Stimulated activated CD4-positive, alpha-beta T cell treated with anti-CD3 and anti-CD28 coated beads, Interleukin-1b, Interleukin-23, amount 100 ng/mL, for 1 hour (primary cell): Measurements from ENCODE around the gene PRKCA.

ENCODE experiments used
- DNase-seq, 2 donors: peaks; one replicate each; pipeline ENCODE4 v3.0.0-alpha.2; 2020; ENCODE audit warnings: low read depth in 2 of 2

PRKCA gene

GRCh38 chr17:66769911-66770310, 467.5 kb downstream of the PRKCA start:
- DNase-seq, result no peak

GRCh38 chr17:66772148-66772812, 469.9 kb downstream of the PRKCA start:
- DNase-seq, result no peak

- DNase-seq, result no peak
Observed at GRCh38 chr17:66775271-66775670, 472.9 kb downstream of the PRKCA start.

- DNase-seq, result no peak
Observed at GRCh38 chr17:66775881-66776400, 473.5 kb downstream of the PRKCA start.

DNA sequence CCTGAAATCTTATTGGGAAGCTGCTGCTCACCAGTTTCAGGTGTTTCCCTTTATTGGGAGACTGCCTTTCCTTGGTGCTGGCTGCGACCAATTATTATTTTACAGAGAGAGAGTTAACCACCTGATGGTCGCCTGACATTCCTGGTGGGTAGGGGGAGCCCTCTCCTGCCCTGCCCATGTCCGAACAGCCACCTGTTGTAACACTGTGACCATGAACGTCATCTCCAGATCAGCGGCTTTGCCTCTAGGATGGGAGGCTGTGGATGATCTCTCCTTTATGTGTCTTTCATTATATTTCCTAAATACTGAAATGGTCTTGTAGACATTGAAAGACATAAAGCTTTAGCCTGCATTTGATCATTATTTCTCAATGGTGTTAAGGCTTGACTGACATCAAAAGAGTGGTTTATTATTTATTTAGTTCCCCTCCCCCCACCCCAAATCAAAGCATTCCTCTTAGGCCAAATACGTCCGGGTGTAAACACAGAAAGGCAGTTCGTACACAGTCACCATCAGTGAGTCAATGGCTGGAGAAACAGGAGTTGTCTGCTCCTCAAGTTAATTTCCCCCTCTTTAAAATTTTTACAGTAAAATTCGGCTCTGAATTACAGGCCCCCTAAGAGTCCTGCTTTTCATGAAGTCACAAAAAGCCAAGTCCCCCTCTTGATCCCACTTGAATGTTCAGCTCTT, 474.7 kb downstream of the PRKCA start:
- no peak for DNase-seq

DNA sequence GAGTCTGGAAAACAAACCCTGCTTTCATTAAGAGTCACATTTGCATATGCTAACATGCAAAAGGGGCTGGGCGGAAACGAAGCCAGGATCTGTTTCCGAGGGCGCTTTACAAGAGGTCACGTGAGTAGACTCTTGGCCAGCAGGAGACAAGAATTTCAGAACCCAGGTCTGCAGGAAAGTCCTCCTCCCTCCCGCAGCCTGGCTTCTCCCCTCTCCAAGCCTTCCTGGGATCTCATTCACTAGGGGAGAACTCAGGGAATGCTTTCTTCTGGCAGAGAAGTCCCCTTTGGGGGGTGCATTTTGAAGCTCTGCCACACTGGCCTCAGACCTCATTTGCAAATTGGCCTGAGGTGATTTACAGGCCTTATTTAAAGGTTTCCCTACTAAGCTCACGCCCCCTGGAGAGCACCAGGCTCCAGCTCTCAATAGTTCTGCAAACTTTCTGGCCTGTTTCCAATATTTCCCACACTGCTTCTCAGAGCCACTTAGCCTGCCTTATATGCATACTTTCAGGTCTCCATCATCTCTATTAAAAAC, 475.3 kb downstream of the PRKCA start:
- no peak for DNase-seq

DNA sequence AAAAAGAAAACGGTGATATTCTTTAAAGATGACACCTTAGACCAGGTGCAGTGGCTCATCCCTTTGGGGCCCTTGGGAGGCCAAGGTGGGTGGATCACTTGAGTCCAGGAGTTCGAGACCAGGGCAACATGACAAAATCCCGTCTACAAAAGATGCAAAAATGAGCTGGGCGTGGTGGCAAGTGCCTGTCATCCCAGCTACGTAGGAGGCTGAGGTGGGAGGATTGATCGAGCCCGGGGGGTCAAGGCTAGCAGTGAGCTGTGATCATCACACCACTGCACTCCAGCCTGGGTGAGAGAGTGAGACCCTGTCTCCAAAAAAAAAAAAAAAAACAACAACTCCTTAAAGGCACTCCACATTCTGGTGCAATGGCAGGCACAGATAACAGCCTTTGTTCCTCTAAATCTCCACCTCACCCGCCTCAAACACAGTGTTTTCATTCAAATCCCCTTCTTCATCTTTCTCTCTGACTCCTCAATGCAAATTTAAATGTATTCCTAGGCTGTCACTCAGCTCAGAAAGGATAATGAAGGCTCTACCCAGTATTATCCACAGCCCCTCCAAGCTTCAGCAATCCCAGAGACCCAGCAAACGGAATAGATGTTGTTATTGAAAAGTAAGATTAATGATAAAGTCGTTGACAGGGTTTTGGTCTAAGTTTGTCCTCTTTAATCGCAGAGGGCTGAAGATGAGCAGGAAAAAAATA, 476.3 kb downstream of the PRKCA start:
- DNase-seq, result no peak

DNA sequence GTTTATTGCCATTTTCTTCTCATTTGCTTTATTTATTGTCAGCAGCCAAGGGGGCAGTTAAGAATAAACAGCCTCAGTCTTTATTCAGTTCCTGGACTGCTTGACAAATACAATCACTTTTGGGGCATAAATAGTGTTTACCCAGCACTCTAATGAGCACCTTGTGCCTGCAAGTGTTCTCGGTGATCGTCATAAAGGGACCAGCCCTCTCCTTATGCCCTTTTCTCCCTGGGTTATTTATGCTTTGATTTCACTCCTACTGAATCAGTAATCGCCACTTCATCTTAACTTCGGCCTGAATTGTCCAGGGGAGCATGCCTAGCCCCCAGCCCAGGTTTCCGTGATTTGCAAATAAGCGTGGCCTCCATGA, 476.8 kb downstream of the PRKCA start:
- no peak for DNase-seq

DNA sequence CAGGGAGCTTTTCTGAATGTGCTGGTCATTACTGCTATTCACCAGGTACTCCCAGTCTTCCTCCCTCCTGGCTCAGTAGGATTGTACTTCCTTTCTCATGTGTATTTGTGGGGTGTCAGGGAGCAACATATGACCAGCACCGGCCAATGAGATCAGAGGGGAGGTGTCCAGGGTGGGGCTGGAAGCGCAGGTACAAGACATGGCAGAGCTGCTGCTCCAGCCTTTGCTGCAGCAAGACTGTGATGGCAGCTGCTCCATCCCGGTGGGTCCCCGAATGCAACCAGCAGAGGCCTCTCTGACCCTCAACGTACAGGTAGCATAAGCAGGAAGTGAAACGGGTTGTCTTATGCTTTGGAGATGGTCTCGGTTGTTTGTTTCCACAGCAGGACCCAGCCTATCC, 478.7 kb downstream of the PRKCA start:
- DNase-seq, result no peak

GRCh38 chr17:66782851-66783250, 480.4 kb downstream of the PRKCA start:
- no peak for DNase-seq

DNA sequence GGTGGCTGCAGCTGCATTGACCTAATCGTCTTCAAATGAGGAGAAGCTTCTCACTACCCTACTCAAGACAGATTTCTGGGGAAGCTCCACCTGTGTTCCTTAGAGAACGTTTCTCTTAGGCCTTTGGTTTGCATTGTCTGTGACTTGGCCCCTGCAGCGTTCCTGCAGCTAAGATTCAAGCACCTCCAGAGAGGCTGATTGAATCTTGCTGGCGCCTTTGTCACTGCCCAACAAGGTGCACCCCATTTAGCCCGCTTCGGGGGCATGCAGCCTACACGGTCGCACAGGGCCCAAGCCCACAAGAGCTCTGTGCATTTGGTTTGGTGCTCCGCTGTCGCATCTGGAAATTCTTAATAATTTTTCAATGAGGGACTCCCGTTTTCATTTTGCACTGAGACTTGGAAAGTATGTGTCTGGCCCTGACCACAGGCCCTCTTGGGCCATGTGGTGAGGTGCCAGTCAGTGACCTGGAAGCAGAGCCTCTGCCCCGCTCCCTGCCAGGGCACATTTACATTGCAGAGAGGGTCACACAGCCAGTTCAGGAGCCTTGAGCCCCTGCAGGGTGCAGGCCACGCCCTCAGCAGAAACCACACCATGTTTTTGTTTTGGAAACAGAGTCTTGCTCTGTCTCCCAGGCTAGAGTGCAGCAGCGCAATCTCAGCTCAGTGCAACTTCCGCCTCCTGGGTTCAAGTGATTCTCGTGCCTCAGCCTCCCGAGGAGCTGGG, 481.4 kb downstream of the PRKCA start:
- no peak for DNase-seq

DNA sequence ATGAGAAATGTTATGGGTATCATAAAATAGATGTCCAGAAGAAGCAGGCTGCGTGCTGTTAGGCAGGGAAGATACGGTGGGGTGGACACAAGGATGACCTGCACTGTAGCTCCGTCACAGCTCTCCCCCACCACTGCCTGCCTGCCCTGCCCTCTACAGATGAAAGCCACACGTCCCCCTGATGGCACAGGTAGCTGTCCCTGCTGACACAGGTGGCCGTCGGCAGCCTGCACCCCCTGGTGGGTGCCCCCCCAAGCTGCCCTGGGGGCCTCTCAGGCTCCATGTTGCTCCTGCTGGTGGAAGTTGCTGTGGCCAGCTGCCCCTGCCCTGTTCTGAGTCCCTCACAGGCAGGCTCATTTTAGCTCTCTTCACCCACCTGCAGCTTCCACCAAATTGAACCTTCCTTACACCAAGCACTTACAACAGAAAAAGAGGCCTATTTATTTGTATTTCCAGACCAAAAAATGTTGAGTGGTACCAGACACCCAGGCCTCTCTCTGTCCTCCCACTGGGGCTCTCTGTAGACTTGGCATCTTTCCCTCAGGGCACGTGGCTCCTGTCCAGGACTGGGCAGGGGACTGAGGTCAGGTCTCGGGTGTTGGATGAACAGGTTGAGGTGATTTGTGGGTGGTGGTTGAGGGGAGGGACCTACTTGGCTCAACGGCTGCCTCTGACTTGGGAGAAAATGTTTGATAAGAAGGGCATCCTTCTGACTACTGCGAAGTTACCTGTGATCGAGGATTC, 482.4 kb downstream of the PRKCA start:
- no peak for DNase-seq

DNA sequence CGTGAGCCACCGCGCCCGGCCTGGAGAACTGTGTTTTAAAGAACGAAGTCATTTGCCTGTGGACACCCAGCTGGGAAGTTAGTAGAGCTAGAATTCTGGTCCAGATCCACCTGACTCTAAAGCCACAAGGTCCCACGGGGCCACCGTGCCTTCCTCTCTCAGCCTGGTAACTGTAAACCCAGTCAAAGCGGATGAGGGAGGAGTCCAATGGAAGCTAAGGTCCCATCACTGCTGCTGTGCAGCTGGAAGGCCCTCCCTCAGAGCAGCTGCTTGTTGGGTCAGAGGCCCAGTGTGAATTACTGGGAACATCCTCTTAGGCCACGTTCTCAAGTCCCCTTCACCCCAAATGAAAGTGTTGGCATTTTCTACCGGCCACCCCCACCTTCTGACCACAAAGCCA, 483.7 kb downstream of the PRKCA start:
- DNase-seq, result no peak

DNA sequence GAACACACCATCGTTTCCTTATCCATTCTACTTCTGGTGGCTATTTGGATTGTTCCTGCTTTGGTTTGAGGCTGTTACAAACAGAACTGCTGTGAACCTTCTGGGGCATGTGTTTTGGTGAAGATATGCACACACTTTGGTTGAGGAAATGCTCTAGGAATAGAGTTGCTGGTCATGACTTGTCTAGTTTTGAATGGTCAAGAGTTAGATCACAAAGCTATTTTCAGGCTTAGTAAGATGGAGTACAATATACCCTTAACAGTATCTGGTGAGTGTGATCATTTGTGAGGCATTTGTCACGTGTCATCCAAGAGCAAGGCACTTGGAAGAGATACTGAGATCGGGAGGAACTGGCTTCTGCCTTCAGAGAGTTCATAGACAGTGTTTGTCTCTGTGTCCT, 485.5 kb downstream of the PRKCA start:
- DNase-seq, result no peak

DNA sequence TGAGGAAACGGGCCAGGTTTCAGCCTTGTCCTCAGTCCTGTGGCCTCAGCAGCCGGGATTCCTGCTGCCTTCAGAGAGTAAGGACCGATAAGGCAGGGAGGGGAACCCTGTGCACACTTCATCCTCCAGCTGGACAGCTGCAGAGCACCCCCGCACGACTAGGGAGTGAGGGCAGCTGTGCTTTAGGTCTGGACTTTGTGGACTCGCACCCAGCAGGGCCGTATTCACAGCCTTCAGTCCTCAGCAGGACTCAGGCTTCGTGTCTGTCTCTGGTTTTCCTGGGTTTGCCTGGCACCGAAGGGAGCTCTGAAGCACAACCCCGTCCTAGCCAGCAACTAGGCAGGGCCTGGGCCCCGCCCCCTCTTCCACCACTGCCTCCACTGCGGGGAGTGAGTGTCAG, 486.7 kb downstream of the PRKCA start:
- no peak for DNase-seq

DNA sequence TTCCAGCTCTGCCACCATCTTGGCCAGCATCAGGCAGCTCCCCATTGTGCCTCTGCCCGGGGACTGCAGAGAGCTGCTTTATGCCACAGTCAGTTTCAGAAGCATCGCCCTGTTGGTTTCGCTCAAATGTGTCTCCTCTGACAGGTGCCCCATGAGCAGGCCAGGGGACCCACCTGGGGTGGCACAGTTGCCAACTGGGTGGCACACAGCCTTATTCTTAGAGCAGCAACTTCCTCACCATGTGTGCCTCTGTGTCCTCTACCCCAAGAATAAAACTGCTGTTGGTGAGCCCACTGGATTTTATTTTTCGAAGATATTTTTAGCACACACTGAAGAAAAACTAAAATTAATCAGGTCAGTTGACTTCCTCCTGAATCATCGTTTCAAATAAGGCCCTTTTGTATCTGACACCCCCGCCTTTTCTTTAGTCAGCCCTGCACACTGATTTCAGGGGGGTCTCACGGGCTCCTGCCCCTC, 487.6 kb downstream of the PRKCA start:
- no peak for DNase-seq

- DNase-seq, result no peak
Observed at GRCh38 chr17:66790501-66791061, 488.2 kb downstream of the PRKCA start.

DNA sequence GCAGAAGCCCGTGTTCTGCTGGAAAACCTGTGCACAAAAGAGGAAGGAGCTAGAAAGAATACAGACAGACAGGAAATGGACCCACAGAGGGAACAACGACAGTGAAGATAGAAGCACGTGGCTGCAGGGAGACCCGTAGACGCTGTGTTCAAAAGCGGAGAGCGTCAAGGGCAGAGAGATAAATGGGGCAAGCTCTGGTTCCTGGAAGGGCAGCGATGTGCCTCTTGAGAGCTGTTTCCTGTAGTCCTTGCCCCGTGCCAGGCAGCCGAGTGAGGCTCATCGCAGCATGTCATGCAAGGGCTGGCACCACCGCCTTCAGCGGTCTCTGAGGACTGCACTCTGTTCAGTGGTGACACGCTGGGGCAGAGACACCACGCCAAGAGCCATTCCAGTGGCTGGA, 488.9 kb downstream of the PRKCA start:
- no peak for DNase-seq

DNA sequence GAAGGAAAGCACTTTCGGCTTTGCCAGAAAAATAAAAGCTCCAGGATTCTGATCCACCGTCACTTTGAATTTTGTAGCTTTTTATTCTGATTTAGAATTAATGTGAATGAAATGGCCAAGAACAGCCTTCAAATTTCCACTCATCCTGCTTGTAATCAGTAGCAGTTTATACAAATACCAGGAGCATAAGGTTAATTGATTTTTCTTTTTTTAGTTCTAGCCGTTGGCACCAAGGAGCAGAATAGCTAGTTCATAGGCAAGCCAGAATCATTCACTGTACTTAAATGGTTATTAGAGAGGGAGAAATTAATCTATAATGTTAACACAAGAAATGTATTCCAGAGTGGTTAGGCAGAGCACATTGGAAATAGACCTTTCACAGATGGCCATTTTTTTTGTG, 491.4 kb downstream of the PRKCA start:
- no peak for DNase-seq

DNA sequence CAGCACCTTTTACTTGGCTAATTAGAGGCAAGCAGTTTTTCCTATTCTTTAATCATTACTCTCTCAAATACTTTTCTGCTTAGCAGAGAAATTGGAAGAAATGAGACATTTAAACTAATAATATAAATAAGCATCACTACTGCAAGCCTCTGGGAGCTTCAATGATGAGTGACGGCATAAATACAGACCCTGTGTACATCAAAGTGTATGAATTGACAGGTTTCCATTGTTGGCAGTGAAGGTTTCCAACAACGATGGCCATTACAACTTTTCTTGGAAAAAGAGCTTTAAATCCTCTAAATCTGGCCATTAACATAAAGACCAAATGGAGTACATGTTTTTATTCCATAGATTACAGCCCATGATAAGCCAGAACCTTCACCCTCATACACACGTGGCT, 493.1 kb downstream of the PRKCA start:
- DNase-seq, result no peak
